Measurements from ENCODE around the gene TRPM5. TPM values are rescaled to one million over a fixed set of nuclear protein-coding genes. Genes with fewer than 3 reads are reported as not detected.

Gene TRPM5
- total RNA-seq, 2 experiments from 2014 or later = not detected

DNA sequence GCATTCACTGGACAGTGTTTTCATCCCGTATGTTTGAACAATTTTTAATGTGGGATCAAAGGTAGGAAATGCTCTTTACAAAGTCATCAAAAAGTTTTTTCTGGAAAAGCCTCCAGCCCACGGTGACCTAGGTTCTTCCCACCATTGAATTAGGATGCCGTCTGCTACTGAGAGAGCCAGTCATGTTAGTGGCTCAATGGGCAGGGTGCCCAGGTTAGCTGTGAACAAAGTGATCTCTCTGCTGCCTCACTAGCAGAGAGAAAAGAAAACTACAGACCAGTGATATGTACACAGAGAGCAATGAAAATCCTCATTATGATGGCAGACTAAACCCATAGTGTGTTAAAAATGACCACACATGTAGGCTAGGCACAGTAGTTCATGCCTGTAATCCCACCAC lies 32.9 kb upstream of the TRPM5 start:
- Mint-ChIP-seq H3K36me3 (ENCODE audit: low read depth) (peaks cover 48% of the 10 kb centered on the region), H3K4me1 (ENCODE audit: low read depth) (peaks cover 29% of the 10 kb centered on the region), H3K9me3 (ENCODE audit: insufficient read depth) (peaks cover 31% of the 10 kb centered on the region), H3K27ac (no peak overlapping the region), H3K27me3 (ENCODE audit: low read depth) (no peaks in the 10 kb centered on the region), H3K4me3 (no peak overlapping the region)
- CTCF ChIA-PET = no interaction called here
- DNase-seq (no peak), ATAC-seq (no peak)
- POLR2A ChIA-PET = no interaction called here

DNA sequence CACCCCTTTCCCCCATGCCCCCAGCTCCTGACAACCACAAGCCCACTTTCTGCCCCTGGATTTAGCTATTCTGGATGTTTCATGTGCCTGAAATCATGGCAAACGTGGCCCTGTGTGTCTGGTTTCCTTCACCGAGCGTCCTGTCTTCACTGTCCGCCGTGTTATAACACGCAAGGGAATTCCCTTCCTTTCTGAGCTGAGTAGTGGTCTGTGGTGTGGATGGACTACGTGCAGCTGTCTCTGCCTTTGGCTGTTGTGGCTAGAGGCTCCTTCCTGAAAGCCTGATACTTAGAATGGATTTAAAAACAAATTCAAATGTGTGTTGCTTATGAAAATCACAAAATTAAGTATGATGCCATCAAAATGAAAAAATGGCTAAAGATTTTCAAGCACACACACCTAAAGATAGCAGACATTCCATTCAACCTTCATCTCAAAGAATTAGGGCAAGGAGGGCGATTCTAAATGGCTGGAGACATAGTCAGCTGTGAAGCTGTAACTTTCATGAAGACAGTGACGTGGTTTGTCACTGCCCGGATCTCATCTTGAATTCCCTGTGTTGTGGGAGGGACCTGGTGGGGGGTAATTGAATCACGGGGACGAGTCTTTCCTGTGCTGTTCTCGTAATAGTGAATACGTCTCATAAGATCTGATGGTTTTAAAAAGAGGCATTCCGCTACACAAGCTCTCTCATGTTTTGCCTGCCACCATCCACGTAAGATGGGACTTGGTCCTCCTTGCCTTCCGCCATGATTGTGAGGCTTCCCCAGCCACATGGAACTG lies 31.0 kb upstream of the TRPM5 start:
- CTCF ChIA-PET = no interaction called here
- POLR2A ChIA-PET = no interaction called here
- Mint-ChIP-seq H3K4me1 (ENCODE audit: low read depth) (peaks cover 19% of the 10 kb centered on the region), H3K9me3 (ENCODE audit: insufficient read depth) (peaks cover 26% of the 10 kb centered on the region), H3K36me3 (ENCODE audit: low read depth) (peaks cover 39% of the 10 kb centered on the region), H3K4me3 (no peak overlapping the region), H3K27ac (no peak overlapping the region), H3K27me3 (ENCODE audit: low read depth) (no peaks in the 10 kb centered on the region)
- no peak for ATAC-seq
- DNase-seq = no peak

DNA sequence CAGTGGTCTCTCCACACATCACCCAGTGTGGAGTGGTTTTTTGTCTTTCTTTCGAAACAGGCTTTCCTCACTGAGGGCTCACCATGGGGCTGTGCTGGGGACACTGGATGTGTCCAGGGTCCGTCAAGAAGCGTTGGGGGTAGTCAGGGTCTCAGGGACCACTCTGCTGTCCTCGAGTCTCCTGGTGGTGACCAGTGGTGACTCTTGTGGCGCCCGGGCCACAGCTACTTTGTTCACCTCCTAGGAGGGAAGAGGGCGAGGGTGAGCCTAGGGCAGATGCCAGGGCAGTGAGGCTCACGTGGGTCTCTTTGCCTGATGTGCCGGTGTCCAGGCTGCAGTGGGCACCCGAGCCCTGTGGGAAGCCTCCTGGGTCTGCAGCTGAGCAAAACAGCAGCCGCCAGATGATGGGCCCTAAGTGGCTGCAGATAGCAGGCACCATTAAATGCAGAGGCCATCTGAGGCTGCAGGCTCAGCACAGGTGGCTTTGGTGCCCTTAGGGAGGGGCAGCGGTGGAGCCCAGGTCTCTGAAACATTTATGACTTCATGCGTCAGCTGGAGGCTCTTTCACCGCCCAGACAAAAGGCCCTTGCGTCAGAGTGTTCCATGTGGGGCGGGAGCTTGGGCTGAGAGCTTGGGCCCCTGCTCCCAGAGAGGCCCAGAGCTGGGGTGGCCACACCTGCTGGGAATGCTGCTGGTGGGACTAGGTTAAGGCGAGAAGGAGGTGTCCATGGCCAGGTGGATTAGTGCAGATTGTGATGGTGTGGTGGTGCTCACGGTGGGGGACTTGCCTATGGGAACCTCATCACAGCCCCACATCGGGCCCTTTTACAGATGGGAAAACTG lies 30.0 kb upstream of the TRPM5 start:
- ChIA-PET POLR2A (no interaction called here), CTCF (no interaction called here)
- Mint-ChIP-seq H3K36me3 (ENCODE audit: low read depth) (peaks cover 29% of the 10 kb centered on the region), H3K4me3 (no peak overlapping the region), H3K4me1 (ENCODE audit: low read depth) (peaks cover 13% of the 10 kb centered on the region), H3K9me3 (ENCODE audit: insufficient read depth) (peaks cover 18% of the 10 kb centered on the region), H3K27me3 (ENCODE audit: low read depth) (no peaks in the 10 kb centered on the region), H3K27ac (peak overlapping the region; percentile 22)
- ATAC-seq (no peak), DNase-seq (no peak)

DNA sequence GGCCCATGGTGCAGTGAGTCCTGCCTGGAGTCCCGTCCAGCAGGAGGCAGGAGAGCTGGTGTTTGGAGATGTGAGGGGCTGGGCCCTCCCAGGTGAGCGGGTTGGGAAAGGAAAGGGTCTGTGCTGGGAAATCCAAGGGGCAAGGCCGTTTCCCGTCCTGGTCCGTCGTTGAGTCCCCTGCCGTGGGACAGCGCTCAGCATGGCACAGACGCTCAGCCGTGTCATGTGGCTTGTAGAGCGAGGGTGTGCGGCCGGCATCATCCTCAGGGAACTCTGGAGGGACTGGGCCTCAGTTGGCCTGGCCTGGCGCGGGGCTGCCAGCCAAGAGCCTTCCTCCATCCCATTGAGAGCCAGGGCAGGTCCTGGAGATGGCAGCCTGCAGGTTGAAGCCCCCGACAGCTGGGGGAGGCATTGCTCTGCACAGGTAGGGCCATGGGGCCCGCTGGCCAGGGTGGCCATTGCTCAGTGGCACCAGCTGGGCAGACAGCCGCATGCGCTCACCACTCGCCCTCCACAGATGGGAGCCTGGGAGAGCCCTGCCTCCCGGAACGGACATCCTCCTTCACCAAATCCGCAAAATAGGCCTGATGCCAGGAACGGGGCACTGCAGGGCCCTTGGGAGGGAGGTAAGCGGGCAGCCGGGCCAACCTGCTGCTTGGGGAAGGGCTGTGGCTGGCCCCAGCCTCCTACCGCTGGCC lies 29.2 kb upstream of the TRPM5 start:
- Mint-ChIP-seq H3K36me3 (ENCODE audit: low read depth) (peaks cover 22% of the 10 kb centered on the region), H3K27ac (no peak overlapping the region), H3K4me3 (no peak overlapping the region), H3K4me1 (ENCODE audit: low read depth) (peaks cover 21% of the 10 kb centered on the region), H3K9me3 (ENCODE audit: insufficient read depth) (peaks cover 11% of the 10 kb centered on the region), H3K27me3 (ENCODE audit: low read depth) (peaks cover 5% of the 10 kb centered on the region)
- POLR2A ChIA-PET = no interaction called here
- CTCF ChIA-PET = no interaction called here
- DNase-seq = no peak
- ATAC-seq = no peak

DNA sequence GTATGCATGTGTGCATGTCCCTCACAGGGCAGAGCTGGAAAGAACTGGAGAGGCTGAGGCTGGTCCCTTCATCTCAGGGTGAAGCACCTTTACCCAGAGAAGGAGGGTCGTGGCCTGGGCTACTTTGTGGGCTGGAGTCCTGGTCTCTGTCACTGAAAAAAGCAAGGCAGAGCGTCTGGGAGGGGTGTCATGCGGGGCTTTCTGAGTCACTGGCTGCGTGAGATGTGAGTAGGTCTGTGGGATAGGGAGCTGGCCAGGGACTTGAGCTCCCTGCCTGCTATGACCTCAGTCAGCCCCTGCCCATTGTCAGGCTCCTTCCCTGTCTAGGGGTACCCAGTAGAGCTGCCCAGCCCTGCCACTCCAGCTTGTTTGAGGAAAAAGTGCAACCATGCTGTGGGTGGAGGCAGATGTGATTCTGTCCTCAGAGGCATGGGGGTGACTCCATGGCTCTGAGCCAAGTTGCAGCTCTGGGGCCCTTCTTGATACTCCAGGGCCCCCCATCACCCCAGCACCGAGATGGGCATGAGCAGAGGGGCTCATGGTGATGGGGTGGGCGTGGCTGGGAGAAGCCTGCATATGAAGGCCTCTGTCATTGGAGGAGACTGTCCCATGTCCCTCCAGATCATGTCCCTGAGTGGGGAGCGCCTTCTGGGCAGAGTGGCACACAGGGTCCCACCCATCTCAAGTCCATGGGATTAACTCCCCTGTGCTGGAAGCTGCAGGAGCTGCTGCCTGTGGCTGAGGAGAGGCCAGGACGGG lies 28.3 kb upstream of the TRPM5 start:
- DNase-seq = no peak
- POLR2A ChIA-PET = no interaction called here

DNA sequence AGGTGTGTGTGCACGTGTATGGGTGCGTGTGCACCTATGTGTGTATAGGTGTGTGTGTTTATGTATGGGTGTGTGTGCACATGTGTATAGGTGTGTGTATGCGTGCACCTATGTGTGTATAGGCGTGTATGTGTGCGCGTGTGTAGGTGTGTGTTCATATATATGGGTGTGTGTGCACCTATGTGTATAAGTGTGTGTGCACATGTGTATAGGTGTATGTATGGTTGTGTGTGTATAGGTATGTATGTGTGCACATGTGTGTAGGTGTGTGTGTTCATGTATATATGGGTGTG lies 27.4 kb upstream of the TRPM5 start:
- Mint-ChIP-seq H3K4me3 (no peak overlapping the region), H3K27ac (no peak overlapping the region), H3K4me1 (ENCODE audit: low read depth) (peaks cover 39% of the 10 kb centered on the region), H3K9me3 (ENCODE audit: insufficient read depth) (peaks cover under 1% of the 10 kb centered on the region), H3K36me3 (ENCODE audit: low read depth) (peaks cover 8% of the 10 kb centered on the region), H3K27me3 (ENCODE audit: low read depth) (peaks cover 6% of the 10 kb centered on the region)
- ChIA-PET CTCF (no interaction called here), POLR2A (no interaction called here)
- ATAC-seq (no peak), DNase-seq (no peak)

More for the DNA sequence above, 28.3 kb upstream of the TRPM5 start:
- H3K4me3 Mint-ChIP-seq = no peak overlapping the region
- CTCF ChIA-PET = no interaction called here
- H3K9me3 Mint-ChIP-seq (ENCODE audit: insufficient read depth) = peaks cover 5% of the 10 kb centered on the region
- no peak for ATAC-seq
- H3K27ac Mint-ChIP-seq = no peak overlapping the region
- peaks cover 30% of the 10 kb centered on the region for H3K4me1 Mint-ChIP-seq (ENCODE audit: low read depth)
- peaks cover 6% of the 10 kb centered on the region for H3K27me3 Mint-ChIP-seq (ENCODE audit: low read depth)
- peaks cover 14% of the 10 kb centered on the region for H3K36me3 Mint-ChIP-seq (ENCODE audit: low read depth)

DNA sequence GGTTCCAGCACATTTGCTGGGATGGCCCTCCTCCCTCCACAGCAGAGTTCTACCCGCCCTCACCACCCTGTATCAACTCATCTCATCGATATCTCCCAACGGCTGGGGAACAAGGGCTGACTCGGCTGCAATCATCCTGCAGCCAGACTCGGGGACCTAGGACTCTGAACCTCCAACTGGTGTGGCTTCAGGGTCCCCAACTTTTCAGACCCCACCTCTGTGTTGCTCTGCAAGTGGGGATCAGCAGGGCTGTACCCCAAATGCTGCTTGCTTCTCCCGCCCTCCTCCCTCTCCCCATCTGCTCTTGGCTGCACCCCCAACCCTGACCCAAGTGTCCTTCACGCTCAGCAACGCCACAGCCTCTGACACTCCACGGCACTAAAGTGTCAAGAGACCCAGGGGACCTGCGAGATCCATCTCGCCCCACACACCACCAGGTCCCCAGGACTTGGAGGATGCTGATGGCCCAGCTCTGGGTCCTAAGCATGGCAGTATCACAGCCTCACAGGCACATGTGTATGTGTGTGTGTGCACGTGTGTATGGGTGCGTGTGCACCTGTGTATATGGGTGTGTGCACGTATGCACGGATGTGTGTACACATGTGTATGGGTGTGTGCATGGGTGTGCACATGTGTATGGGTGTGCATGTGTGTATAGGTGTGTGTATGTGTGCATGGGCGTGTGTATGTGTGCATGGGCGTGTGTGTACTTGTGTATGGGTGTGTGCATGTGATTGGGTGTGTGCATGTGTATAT lies 26.9 kb upstream of the TRPM5 start:
- CTCF ChIA-PET = no interaction called here
- Mint-ChIP-seq H3K36me3 (ENCODE audit: low read depth) (peaks cover 6% of the 10 kb centered on the region), H3K4me3 (no peak overlapping the region), H3K27me3 (ENCODE audit: low read depth) (peaks cover 6% of the 10 kb centered on the region), H3K4me1 (ENCODE audit: low read depth) (peaks cover 44% of the 10 kb centered on the region), H3K27ac (no peak overlapping the region), H3K9me3 (ENCODE audit: insufficient read depth) (no peaks in the 10 kb centered on the region)
- no peak for DNase-seq
- POLR2A ChIA-PET = interaction anchor here (0.5 kb wide), 1 partner anchor 987 kb away, joined by 3 read pairs; no protein-coding TSS in a partner anchor
- no peak for ATAC-seq

DNA sequence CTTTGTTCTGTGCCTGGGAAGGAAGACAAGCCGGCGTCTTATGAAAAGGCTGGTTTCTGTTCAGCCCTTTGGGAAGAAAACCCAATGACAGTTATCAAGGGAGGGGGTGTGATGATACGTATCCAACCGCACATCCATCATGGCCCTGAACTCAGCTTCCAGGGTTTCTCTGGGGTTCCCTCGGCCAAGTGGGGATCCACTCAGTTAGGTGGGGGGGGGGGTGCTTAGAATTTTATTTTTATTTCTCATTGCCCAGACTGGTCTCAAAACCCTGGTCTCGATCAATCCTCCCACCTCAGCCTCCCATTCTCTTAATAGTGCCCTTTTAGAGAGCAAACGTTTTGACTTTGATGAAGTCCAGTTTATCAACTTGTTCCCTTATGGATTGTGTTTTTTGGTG lies 26.2 kb upstream of the TRPM5 start:
- no peaks in the 10 kb centered on the region for H3K9me3 Mint-ChIP-seq (ENCODE audit: insufficient read depth)
- H3K27me3 Mint-ChIP-seq (ENCODE audit: low read depth) = peaks cover 6% of the 10 kb centered on the region
- DNase-seq = no peak
- ChIA-PET POLR2A (interaction anchor here (0.5 kb wide), 1 partner anchor 988 kb away, joined by 3 read pairs; no protein-coding TSS in a partner anchor), CTCF (no interaction called here)
- ATAC-seq = no peak
- H3K36me3 Mint-ChIP-seq (ENCODE audit: low read depth) = peaks cover 3% of the 10 kb centered on the region
- no peak overlapping the region for H3K27ac Mint-ChIP-seq
- no peak overlapping the region for H3K4me3 Mint-ChIP-seq
- peaks cover 51% of the 10 kb centered on the region for H3K4me1 Mint-ChIP-seq (ENCODE audit: low read depth)

DNA sequence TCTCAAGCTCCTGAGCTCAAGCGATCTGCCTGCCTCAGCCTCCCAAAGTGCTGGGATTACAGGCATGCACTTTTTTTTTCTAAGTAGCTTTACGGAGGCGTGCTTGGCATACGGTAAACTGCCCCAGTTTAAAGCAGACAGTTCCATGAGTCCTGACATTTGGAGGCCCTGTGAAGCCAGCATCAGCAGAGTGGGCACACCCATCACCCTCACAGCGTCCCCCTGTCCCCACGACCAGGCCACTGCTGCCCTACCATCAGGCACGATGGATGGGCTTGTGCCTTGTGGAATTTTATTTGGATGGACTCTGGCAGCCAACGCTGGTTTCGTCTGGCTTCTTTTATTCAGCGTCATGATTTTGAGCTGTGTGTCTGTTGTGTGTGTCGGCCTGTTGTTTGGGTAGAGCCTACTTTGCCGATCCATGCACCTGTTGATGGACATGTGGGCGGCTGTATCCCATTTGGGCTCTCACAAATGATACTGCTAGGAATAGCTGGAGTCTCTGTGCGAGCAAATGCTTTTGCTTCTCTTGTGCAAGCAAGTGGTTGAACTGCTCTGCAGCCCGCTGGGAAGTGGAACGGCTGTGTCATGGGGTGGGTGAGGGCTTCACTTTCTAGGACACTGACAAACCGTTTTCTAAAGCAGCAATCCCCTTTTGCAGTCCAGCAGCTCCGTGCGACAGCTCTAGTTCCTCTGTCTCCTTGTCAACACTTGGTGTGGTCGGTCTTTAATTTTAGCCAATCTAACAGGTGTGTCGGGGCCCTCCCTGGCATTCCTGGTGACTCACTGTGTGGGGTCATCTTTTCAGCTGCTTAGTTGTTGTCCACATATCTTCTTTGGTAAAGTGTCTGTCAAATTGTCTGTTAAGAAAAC lies 24.3 kb upstream of the TRPM5 start:
- Mint-ChIP-seq H3K4me1 (ENCODE audit: low read depth) (peaks cover 51% of the 10 kb centered on the region), H3K36me3 (ENCODE audit: low read depth) (peaks cover 2% of the 10 kb centered on the region), H3K27ac (peak overlapping the region; percentile 20), H3K9me3 (ENCODE audit: insufficient read depth) (no peaks in the 10 kb centered on the region), H3K27me3 (ENCODE audit: low read depth) (peaks cover 6% of the 10 kb centered on the region), H3K4me3 (no peak overlapping the region)
- peak; percentile 7 for DNase-seq
- no peak for ATAC-seq
- POLR2A ChIA-PET = no interaction called here
- CTCF ChIA-PET = interaction anchor here (1.1 to 2.6 kb wide), 6 partner anchors 47 to 424 kb away, joined by 3 to 6 read pairs (median 4); no protein-coding TSS in a partner anchor

DNA sequence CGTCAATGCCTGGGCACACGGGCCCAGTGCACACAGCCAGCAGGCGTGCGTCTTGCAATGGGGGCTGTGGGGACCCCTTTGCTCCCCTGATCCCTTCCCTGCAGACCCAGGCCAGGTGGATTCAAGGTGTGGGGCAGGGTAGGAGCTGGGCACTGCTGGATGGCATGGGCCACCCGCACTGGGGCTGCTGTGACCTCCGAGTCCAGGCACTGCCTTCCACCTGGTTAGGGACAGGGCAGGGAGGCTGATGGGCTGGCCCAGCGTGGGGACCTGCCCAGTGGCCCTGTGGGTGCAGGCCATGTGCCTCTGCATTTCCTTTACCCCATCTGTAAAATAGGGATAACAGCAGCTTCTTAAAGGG lies 23.4 kb upstream of the TRPM5 start:
- Mint-ChIP-seq H3K9me3 (ENCODE audit: insufficient read depth) (no peaks in the 10 kb centered on the region), H3K4me1 (ENCODE audit: low read depth) (peaks cover 58% of the 10 kb centered on the region), H3K36me3 (ENCODE audit: low read depth) (peaks cover 2% of the 10 kb centered on the region), H3K27me3 (ENCODE audit: low read depth) (peaks cover 6% of the 10 kb centered on the region), H3K4me3 (peak overlapping the region; percentile 50), H3K27ac (peak overlapping the region; percentile 66)
- ATAC-seq = peak; percentile 5
- POLR2A ChIA-PET = no interaction called here
- peak; percentile 21 for DNase-seq
- CTCF ChIA-PET = interaction anchor here (1.0 to 2.6 kb wide), 8 partner anchors 64 to 425 kb away, joined by 3 to 6 read pairs (median 4); partner anchors contain the start of gene TSSC4

Measured in activated CD8-positive, alpha-beta T cell treated with anti-CD3 and anti-CD28 coated beads, Interleukin-2, amount 10 ng/mL, durations not matched to agents 7 days and 5 days (primary cell).